ENCODE measurements around the gene USP21. TPM values are rescaled to one million over a fixed set of nuclear protein-coding genes. Genes with fewer than 3 reads are reported as not detected.

USP21 gene
- total and polyA plus RNA-seq, 9 of the 15 experiments (the other 6 are each of a cell fraction or from before 2014, with no cell fraction given): 4.9 to 52.4 (median 21.6) TPM

- TF ChIP-seq, protein P1, sequence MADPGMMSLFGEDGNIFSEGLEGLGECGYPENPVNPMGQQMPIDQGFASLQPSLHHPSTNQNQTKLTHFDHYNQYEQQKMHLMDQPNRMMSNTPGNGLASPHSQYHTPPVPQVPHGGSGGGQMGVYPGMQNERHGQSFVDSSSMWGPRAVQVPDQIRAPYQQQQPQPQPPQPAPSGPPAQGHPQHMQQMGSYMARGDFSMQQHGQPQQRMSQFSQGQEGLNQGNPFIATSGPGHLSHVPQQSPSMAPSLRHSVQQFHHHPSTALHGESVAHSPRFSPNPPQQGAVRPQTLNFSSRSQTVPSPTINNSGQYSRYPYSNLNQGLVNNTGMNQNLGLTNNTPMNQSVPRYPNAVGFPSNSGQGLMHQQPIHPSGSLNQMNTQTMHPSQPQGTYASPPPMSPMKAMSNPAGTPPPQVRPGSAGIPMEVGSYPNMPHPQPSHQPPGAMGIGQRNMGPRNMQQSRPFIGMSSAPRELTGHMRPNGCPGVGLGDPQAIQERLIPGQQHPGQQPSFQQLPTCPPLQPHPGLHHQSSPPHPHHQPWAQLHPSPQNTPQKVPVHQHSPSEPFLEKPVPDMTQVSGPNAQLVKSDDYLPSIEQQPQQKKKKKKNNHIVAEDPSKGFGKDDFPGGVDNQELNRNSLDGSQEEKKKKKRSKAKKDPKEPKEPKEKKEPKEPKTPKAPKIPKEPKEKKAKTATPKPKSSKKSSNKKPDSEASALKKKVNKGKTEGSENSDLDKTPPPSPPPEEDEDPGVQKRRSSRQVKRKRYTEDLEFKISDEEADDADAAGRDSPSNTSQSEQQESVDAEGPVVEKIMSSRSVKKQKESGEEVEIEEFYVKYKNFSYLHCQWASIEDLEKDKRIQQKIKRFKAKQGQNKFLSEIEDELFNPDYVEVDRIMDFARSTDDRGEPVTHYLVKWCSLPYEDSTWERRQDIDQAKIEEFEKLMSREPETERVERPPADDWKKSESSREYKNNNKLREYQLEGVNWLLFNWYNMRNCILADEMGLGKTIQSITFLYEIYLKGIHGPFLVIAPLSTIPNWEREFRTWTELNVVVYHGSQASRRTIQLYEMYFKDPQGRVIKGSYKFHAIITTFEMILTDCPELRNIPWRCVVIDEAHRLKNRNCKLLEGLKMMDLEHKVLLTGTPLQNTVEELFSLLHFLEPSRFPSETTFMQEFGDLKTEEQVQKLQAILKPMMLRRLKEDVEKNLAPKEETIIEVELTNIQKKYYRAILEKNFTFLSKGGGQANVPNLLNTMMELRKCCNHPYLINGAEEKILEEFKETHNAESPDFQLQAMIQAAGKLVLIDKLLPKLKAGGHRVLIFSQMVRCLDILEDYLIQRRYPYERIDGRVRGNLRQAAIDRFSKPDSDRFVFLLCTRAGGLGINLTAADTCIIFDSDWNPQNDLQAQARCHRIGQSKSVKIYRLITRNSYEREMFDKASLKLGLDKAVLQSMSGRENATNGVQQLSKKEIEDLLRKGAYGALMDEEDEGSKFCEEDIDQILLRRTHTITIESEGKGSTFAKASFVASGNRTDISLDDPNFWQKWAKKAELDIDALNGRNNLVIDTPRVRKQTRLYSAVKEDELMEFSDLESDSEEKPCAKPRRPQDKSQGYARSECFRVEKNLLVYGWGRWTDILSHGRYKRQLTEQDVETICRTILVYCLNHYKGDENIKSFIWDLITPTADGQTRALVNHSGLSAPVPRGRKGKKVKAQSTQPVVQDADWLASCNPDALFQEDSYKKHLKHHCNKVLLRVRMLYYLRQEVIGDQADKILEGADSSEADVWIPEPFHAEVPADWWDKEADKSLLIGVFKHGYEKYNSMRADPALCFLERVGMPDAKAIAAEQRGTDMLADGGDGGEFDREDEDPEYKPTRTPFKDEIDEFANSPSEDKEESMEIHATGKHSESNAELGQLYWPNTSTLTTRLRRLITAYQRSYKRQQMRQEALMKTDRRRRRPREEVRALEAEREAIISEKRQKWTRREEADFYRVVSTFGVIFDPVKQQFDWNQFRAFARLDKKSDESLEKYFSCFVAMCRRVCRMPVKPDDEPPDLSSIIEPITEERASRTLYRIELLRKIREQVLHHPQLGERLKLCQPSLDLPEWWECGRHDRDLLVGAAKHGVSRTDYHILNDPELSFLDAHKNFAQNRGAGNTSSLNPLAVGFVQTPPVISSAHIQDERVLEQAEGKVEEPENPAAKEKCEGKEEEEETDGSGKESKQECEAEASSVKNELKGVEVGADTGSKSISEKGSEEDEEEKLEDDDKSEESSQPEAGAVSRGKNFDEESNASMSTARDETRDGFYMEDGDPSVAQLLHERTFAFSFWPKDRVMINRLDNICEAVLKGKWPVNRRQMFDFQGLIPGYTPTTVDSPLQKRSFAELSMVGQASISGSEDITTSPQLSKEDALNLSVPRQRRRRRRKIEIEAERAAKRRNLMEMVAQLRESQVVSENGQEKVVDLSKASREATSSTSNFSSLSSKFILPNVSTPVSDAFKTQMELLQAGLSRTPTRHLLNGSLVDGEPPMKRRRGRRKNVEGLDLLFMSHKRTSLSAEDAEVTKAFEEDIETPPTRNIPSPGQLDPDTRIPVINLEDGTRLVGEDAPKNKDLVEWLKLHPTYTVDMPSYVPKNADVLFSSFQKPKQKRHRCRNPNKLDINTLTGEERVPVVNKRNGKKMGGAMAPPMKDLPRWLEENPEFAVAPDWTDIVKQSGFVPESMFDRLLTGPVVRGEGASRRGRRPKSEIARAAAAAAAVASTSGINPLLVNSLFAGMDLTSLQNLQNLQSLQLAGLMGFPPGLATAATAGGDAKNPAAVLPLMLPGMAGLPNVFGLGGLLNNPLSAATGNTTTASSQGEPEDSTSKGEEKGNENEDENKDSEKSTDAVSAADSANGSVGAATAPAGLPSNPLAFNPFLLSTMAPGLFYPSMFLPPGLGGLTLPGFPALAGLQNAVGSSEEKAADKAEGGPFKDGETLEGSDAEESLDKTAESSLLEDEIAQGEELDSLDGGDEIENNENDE (IDR thresholded peaks at IDR 0.05; ENCODE audit: low read depth, low read length): no peak
- TF ChIP-seq, protein P2, sequence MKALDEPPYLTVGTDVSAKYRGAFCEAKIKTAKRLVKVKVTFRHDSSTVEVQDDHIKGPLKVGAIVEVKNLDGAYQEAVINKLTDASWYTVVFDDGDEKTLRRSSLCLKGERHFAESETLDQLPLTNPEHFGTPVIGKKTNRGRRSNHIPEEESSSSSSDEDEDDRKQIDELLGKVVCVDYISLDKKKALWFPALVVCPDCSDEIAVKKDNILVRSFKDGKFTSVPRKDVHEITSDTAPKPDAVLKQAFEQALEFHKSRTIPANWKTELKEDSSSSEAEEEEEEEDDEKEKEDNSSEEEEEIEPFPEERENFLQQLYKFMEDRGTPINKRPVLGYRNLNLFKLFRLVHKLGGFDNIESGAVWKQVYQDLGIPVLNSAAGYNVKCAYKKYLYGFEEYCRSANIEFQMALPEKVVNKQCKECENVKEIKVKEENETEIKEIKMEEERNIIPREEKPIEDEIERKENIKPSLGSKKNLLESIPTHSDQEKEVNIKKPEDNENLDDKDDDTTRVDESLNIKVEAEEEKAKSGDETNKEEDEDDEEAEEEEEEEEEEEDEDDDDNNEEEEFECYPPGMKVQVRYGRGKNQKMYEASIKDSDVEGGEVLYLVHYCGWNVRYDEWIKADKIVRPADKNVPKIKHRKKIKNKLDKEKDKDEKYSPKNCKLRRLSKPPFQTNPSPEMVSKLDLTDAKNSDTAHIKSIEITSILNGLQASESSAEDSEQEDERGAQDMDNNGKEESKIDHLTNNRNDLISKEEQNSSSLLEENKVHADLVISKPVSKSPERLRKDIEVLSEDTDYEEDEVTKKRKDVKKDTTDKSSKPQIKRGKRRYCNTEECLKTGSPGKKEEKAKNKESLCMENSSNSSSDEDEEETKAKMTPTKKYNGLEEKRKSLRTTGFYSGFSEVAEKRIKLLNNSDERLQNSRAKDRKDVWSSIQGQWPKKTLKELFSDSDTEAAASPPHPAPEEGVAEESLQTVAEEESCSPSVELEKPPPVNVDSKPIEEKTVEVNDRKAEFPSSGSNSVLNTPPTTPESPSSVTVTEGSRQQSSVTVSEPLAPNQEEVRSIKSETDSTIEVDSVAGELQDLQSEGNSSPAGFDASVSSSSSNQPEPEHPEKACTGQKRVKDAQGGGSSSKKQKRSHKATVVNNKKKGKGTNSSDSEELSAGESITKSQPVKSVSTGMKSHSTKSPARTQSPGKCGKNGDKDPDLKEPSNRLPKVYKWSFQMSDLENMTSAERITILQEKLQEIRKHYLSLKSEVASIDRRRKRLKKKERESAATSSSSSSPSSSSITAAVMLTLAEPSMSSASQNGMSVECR (CRISPR knock-in tag; IDR thresholded peaks at IDR 0.05): 0 out of 2 replicates have a peak, but pooled peaks have one; percentile 58
- TF ChIP-seq LARP7 (IDR thresholded peaks at IDR 0.05) (no peak), PATZ1 (CRISPR knock-in tag; IDR thresholded peaks at IDR 0.05; ENCODE audit: borderline replicate concordance) (no peak), TGIF2 (CRISPR knock-in tag; IDR thresholded peaks at IDR 0.05) (no peak), SOX6 (IDR thresholded peaks at IDR 0.05) (peak; percentile 97), TAL1 (IDR thresholded peaks at IDR 0.05) (peak; percentile 99), ZNF431 (CRISPR knock-in tag; IDR thresholded peaks at IDR 0.05) (no peak), SRSF7 (optimal IDR thresholded peaks at IDR 0.05; ENCODE audit: low read depth, low read length) (no peak)
Measured at GRCh38 chr1:161165742-161166668, 6.7 kb downstream of the USP21 start, which contains the start of gene PPOX (continued).
